ENCODE results near the gene RAB27B.

DNA sequence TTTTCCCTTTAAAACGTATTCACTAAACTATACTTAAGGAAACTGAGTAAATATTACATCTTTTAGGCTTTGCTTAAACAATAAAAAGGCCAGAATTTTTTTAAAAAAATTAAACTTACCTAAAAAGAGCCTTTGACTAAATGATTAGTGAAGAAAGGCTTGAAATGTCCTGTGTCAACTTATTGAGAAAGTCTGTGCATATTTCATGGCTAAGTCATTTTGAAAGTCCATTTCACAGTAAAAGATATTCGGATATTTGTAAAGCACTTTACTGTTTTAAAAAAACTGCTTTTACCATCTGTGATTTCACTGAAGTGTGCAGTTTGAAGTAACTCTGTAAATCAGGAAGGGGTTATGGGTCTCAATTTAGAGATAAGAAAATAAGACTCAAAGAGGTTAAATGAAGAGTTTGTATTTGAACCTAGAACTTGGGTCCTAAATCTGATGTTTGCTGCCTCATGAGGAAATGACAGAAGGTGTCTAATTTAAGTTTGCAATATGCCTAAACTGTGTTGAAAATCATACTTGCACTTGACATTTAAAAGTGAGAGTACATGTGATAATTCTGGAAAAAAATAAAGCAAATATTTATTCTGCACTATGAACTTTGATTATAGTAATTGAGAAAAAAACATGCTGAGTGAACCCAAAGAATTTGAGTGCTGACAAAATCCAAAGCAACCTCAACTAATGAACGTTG, 50.5 kb downstream of the RAB27B start:
- TF ChIP-seq, protein P1, sequence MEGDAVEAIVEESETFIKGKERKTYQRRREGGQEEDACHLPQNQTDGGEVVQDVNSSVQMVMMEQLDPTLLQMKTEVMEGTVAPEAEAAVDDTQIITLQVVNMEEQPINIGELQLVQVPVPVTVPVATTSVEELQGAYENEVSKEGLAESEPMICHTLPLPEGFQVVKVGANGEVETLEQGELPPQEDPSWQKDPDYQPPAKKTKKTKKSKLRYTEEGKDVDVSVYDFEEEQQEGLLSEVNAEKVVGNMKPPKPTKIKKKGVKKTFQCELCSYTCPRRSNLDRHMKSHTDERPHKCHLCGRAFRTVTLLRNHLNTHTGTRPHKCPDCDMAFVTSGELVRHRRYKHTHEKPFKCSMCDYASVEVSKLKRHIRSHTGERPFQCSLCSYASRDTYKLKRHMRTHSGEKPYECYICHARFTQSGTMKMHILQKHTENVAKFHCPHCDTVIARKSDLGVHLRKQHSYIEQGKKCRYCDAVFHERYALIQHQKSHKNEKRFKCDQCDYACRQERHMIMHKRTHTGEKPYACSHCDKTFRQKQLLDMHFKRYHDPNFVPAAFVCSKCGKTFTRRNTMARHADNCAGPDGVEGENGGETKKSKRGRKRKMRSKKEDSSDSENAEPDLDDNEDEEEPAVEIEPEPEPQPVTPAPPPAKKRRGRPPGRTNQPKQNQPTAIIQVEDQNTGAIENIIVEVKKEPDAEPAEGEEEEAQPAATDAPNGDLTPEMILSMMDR (IDR thresholded peaks at IDR 0.05), result no peak
- TF ChIP-seq POLR2A (IDR thresholded peaks at IDR 0.05), result no peak

Data from uterus (tissue), 2 donors.